GM23338 (cell line): ENCODE data around the gene VAV3. TPM values are rescaled to one million over a fixed set of nuclear protein-coding genes. Genes with fewer than 3 reads are reported as not detected.

ENCODE experiments used
- ATAC-seq: fragments of 200-7000 bp; cut with Tn5 transposase; 3 replicates; pipeline ENCODE4 v1.9.1; 2020
- DNase-seq: peaks from one replicate; pipeline ENCODE4 v3.0.0-alpha.2; 2015; ENCODE audit warnings: low spot score
- H2AFZ ChIP-seq: fragments of 200-600 bp; sonication (generic); 2 replicates; pipeline ENCODE4 v1.8.0; 2016; ENCODE audit warnings: antibody characterized with exemption, mild to moderate bottlenecking, moderate library complexity
- H3F3A ChIP-seq: fragments of 200-600 bp; sonication (generic); replicated peaks from 2 replicates; pipeline ENCODE4 v1.8.0; 2017; ENCODE audit warnings: antibody characterized with exemption, mixed run types, low read depth
- H3K27ac ChIP-seq: fragments of 200-600 bp; sonication (generic); 2 replicates; pipeline ENCODE4 v1.6.1; 2016; ENCODE audit warnings: low read depth
- H3K27me3 ChIP-seq: fragments of 200-600 bp; sonication (generic); 2 replicates; pipeline ENCODE4 v1.8.0; 2016; ENCODE audit warnings: mild to moderate bottlenecking, mixed run types, moderate library complexity; ENCODE audit not compliant: insufficient read depth
- H3K36me3 ChIP-seq: fragments of 200-600 bp; sonication (generic); 2 replicates; pipeline ENCODE4 v1.8.0; 2016; ENCODE audit warnings: mild to moderate bottlenecking; ENCODE audit not compliant: insufficient read depth
- H3K4me1 ChIP-seq: fragments of 200-600 bp; sonication (generic); 2 replicates; pipeline ENCODE4 v1.8.0; 2016; ENCODE audit warnings: mild to moderate bottlenecking, moderate library complexity; ENCODE audit not compliant: insufficient read depth
- H3K4me2 ChIP-seq: fragments of 200-600 bp; sonication (generic); 2 replicates; pipeline ENCODE4 v1.7.1; 2017; ENCODE audit warnings: mixed run types
- H3K4me3 ChIP-seq: fragments of 200-600 bp; sonication (generic); 2 replicates; pipeline ENCODE4 v1.6.1; 2016; ENCODE audit warnings: mixed run types
- H3K79me2 ChIP-seq: fragments of 200-600 bp; sonication (generic); replicated peaks from 2 replicates; pipeline ENCODE4 v1.8.0; 2017; ENCODE audit warnings: mild to moderate bottlenecking; ENCODE audit not compliant: insufficient read depth
- H3K9me2 ChIP-seq: fragments of 200-600 bp; sonication (generic); 2 replicates; pipeline ENCODE4 v1.8.0; 2017; ENCODE audit not compliant: insufficient read depth
- H4K20me1 ChIP-seq: fragments of 200-600 bp; sonication (generic); replicated peaks from 2 replicates; pipeline ENCODE4 v1.8.0; 2017; ENCODE audit warnings: mild to moderate bottlenecking; ENCODE audit not compliant: insufficient read depth
- H3K27ac Mint-ChIP-seq: 2 replicates; pipeline ENCODE4 v1.8.0; 2020; ENCODE audit warnings: inconsistent platforms, mild to moderate bottlenecking, moderate library complexity, mixed read lengths
- H3K27me3 Mint-ChIP-seq: 3 replicates; pipeline ENCODE4 v1.8.0; 2022; ENCODE audit warnings: low read depth, mild to moderate bottlenecking, moderate library complexity, mixed read lengths, inconsistent platforms; ENCODE audit not compliant: insufficient read depth, poor library complexity
- H3K36me3 Mint-ChIP-seq: 3 replicates; pipeline ENCODE4 v1.8.0; 2021; ENCODE audit warnings: low read depth, mild to moderate bottlenecking, inconsistent platforms, moderate library complexity, mixed read lengths
- H3K4me1 Mint-ChIP-seq: 3 replicates; pipeline ENCODE4 v1.8.0; 2020; ENCODE audit warnings: mild to moderate bottlenecking, inconsistent platforms, mixed read lengths
- H3K4me3 Mint-ChIP-seq: 3 replicates; pipeline ENCODE4 v1.8.0; 2021; ENCODE audit warnings: moderate library complexity, mild to moderate bottlenecking, inconsistent platforms, mixed read lengths
- H3K9me3 Mint-ChIP-seq: 3 replicates; pipeline ENCODE4 v1.8.0; 2020; ENCODE audit warnings: moderate library complexity, mild to moderate bottlenecking, inconsistent platforms, mixed read lengths
- CREB1 ChIP-seq: fragments of 250-450 bp; sonication (Bioruptor Pico); IDR thresholded peaks from 2 replicates; pipeline ENCODE4 v1.5.0; 2020; ENCODE audit warnings: low read depth, mild to moderate bottlenecking, moderate library complexity
- CTCF ChIP-seq, 2 experiments: fragments of 200-600 bp in 1 of 2; sonication (generic) in 1 of 2; conservative IDR thresholded peaks; 2 replicates each; pipeline versions ENCODE4 v1.5.1 to v1.6.1; 2016 to 2017; ENCODE audit warnings: antibody characterized with exemption in 2 of 2, low read depth in 2 of 2, mild to moderate bottlenecking in 2 of 2, moderate library complexity in 1 of 2
- ETS1 ChIP-seq: IDR thresholded peaks from 2 replicates; pipeline ENCODE4 v1.6.1; 2016; ENCODE audit warnings: antibody characterized with exemption
- EZH2 ChIP-seq: fragments of 200-600 bp; sonication (generic); IDR thresholded peaks from one replicate; pipeline ENCODE4 v1.8.0; 2017; ENCODE audit warnings: antibody characterized with exemption, mild to moderate bottlenecking, low read depth; ENCODE audit not compliant: unreplicated experiment
- EZH2phosphoT487 ChIP-seq: fragments of 200-600 bp; sonication (generic); IDR thresholded peaks from one replicate; pipeline ENCODE4 v1.8.1; 2018; ENCODE audit warnings: antibody characterized with exemption; ENCODE audit not compliant: unreplicated experiment
- JUNB ChIP-seq: IDR thresholded peaks from one replicate; pipeline ENCODE4 v1.6.1; 2016; ENCODE audit warnings: antibody characterized with exemption; ENCODE audit not compliant: unreplicated experiment
- NANOG ChIP-seq: IDR thresholded peaks from 2 replicates; pipeline ENCODE4 v1.6.1; 2016; ENCODE audit warnings: antibody characterized with exemption, borderline replicate concordance
- POLR2AphosphoS5 ChIP-seq: IDR thresholded peaks from 2 replicates; pipeline ENCODE4 v1.6.1; 2016; ENCODE audit warnings: antibody characterized with exemption, low read depth
- REST ChIP-seq: IDR thresholded peaks from one replicate; pipeline ENCODE4 v1.6.1; 2018; ENCODE audit warnings: antibody characterized with exemption; ENCODE audit not compliant: unreplicated experiment
- STAT1 ChIP-seq: IDR thresholded peaks from one replicate; pipeline ENCODE4 v1.6.1; 2016; ENCODE audit warnings: antibody characterized with exemption; ENCODE audit not compliant: unreplicated experiment
- ZNF114 ChIP-seq: fragments of 250-450 bp; sonication (Bioruptor Pico); IDR thresholded peaks from 2 replicates; pipeline ENCODE4 v1.5.0; 2020; ENCODE audit warnings: mild to moderate bottlenecking, moderate library complexity
- ZNF331 ChIP-seq: fragments of 250-450 bp; sonication (Bioruptor Pico); IDR thresholded peaks from 2 replicates; pipeline ENCODE4 v1.5.0; 2020; ENCODE audit warnings: low read depth, mild to moderate bottlenecking, moderate library complexity
- ZNF462 ChIP-seq: fragments of 250-450 bp; sonication (Bioruptor Pico); IDR thresholded peaks from 2 replicates; pipeline ENCODE4 v1.5.0; 2020; ENCODE audit warnings: mild to moderate bottlenecking, moderate library complexity
- polyA plus RNA-seq: library from polyadenylated mRNA; unstranded; fragments of >200 nt; fragmentation: Nextera tagmentation; extraction: Ambion mirVana; gene quantifications from 2 replicates; pipeline ENCODE4 v1.2.1, GENCODE V29; 2016
- total RNA-seq: library from RNA; depleted of rRNA; stranded (reverse); fragments of >200 nt; shearing (Covaris generic); gene quantifications from 2 replicates; pipeline ENCODE4 v1.2.3, GENCODE V29; 2014

The VAV3 gene
- total and polyA plus RNA-seq, 2 experiments from 2014 or later, result 3.0 to 11.3 TPM

- peaks cover 7% of the 10 kb centered on the region; the same call in 2 of the 3 replicates for H3K36me3 Mint-ChIP-seq
- no peaks in the 10 kb centered on the region for H3K27me3 Mint-ChIP-seq
- ATAC-seq, result no peak
- no peak overlapping the region for H3K27ac Mint-ChIP-seq
- Histone ChIP-seq H3K4me1 (no peaks in the 10 kb centered on the region), H3F3A (no peaks in the 10 kb centered on the region), H3K27me3 (no peaks in the 10 kb centered on the region), H3K27ac (no peak overlapping the region), H3K79me2 (no peaks in the 10 kb centered on the region), H3K36me3 (no peaks in the 10 kb centered on the region), H3K9me2 (no peaks in the 10 kb centered on the region), H3K4me2 (no peak overlapping the region), H3K4me3 (no peak overlapping the region), H4K20me1 (no peaks in the 10 kb centered on the region), H2AFZ (no peak overlapping the region)
- H3K4me1 Mint-ChIP-seq, result peaks cover 13% of the 10 kb centered on the region; the same call in 2 of the 3 replicates
- H3K9me3 Mint-ChIP-seq, result peaks cover 2% of the 10 kb centered on the region; the same call in 2 of the 3 replicates
- TF ChIP-seq ZNF331 (CRISPR knock-in tag) (no peak), REST (no peak), STAT1 (no peak), JUNB (no peak), POLR2AphosphoS5 (no peak), CREB1 (CRISPR knock-in tag) (no peak), ZNF114 (no peak), CTCF (conservative IDR thresholded peaks at IDR 0.05; ENCODE audit: low read depth in 2 of 2) (no peak), NANOG (no peak), ZNF462 (CRISPR knock-in tag) (no peak), EZH2phosphoT487 (no peak), ETS1 (no peak), EZH2 (no peak)
- no peak overlapping the region for H3K4me3 Mint-ChIP-seq
- no peak for DNase-seq
These were observed 286.0 kb downstream of the VAV3 start for GRCh38 chr1:107678993-107679392.
